ENCODE results near the gene NLRP6. TPM values are rescaled to one million over a fixed set of nuclear protein-coding genes. Genes with fewer than 3 reads are reported as not detected.

The NLRP6 gene
- total and polyA plus RNA-seq, 2 donors from 2014 or later = 0.32 to 1.6 TPM

- Histone ChIP-seq H3K27me3 (ENCODE audit: control insufficient read depth, insufficient read depth, low read length) (no peaks in the 10 kb centered on the region), H3K27ac (ENCODE audit: low read depth in 2 of 2, low read length in 2 of 2) (no peak overlapping the region), H3K36me3 (ENCODE audit: control insufficient read depth in 2 of 3, insufficient read depth in 3 of 3, low read length in 3 of 3) (no peaks in the 10 kb centered on the region), H3K9me3 (ENCODE audit: control insufficient read depth in 2 of 3, insufficient read depth in 1 of 3, low read length in 3 of 3) (no peaks in the 10 kb centered on the region), H3K4me1 (ENCODE audit: control insufficient read depth in 2 of 3, insufficient read depth in 2 of 3, low read depth in 1 of 3, low read length in 3 of 3) (peaks cover 0 to 19% (median 12%) of the 10 kb centered on the region in 3 donors), H3K4me3 (ENCODE audit: low read length in 3 of 3) (peak overlapping the region; percentile 91 to 97 (median 93)), H3K9ac (ENCODE audit: low read length in 3 of 3) (peak overlapping the region; percentile 15 to 91 (median 54))
- intact Hi-C loops (cut with DNase I) = no loop called here
- no peak for DNase-seq
- no peak for TF ChIP-seq CTCF (IDR thresholded peaks at IDR 0.05; ENCODE audit: borderline replicate concordance, extremely low read depth, insufficient read depth)
- FAIRE-seq = no peak
Measured at GRCh38 chr11:235180-235579, 43.0 kb upstream of the NLRP6 start.

DNA sequence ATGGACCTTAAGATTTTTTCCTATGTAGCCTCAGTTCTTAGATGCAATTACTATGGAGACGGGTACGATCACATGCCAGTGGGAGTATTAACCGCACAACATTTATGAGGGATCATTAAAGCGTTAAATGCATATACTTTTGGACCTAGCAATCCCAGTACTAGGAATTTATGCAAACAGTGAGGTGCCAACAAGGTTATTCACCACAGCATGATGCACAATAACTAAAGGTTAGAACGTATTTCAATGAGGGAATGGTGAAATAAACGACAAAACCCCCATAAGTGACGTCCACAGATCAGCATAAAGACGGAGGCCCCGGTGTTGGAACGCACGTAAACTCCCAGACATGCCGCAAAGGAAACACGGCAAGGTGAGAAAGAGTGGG lies 42.6 kb upstream of the NLRP6 start:
- Histone ChIP-seq H3K27ac (ENCODE audit: low read depth in 2 of 2, low read length in 2 of 2) (peak overlapping the region; percentile 49 to 64), H3K27me3 (ENCODE audit: control insufficient read depth, insufficient read depth, low read length) (no peaks in the 10 kb centered on the region), H3K9ac (ENCODE audit: low read length in 3 of 3) (peak overlapping the region; percentile 54 to 91 (median 66)), H3K9me3 (ENCODE audit: control insufficient read depth in 2 of 3, insufficient read depth in 1 of 3, low read length in 3 of 3) (no peaks in the 10 kb centered on the region), H3K4me3 (ENCODE audit: low read length in 3 of 3) (peak overlapping the region; percentile 91 to 97 (median 93)), H3K4me1 (ENCODE audit: control insufficient read depth in 2 of 3, insufficient read depth in 2 of 3, low read depth in 1 of 3, low read length in 3 of 3) (peaks cover 0 to 19% (median 12%) of the 10 kb centered on the region in 3 donors), H3K36me3 (ENCODE audit: control insufficient read depth in 2 of 3, insufficient read depth in 3 of 3, low read length in 3 of 3) (no peaks in the 10 kb centered on the region)
- FAIRE-seq (no peak), DNase-seq (no peak)
- no peak for TF ChIP-seq CTCF (IDR thresholded peaks at IDR 0.05; ENCODE audit: borderline replicate concordance, extremely low read depth, insufficient read depth)
- intact Hi-C loops (cut with DNase I) = no loop called here

DNA sequence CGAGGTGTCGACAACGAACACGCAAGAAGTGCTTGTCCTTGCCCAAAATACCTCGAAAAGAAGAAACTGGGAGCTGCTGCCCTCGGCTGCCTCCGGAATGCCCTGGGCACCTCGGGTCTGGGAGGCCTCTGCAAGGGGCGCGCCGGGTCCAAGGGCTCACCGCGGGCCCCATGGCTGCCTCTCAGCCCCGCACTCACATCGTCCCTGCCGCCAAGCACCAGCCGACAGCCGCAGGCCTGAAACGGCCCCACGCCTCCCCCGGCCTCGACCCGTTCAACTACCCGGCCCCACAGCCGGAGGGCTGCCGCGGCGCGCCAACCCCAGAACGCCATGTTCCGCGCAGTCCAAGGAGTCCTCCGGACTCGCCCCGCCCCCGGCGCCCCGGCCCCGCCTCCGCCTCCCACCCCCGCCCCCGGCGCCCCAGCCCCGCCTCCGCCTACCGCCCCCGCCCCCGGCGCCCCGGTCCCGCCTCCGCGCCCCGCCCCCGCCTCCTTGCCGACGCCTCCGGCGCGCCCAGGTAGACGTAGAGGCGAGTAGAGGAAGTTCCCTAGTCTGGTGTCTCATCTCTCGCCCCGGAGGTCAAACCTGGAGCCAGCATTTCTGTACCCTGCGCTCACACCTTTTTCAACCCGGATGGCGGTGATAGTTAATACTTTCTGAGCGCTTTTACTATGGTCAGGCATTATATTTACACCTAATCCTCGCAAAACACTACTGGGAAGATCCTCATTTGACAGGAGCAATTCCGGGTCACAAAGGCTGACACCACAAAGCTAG lies 42.0 kb upstream of the NLRP6 start, which contains the start of gene SIRT3:
Gene SIRT3, minus strand, starts transcription at position 346 of the 777 bp plus-strand sequence. Its CDS starts 14 bp downstream, at position 332.
- Histone ChIP-seq H3K4me1 (ENCODE audit: control insufficient read depth in 2 of 3, insufficient read depth in 2 of 3, low read depth in 1 of 3, low read length in 3 of 3) (peaks cover 0 to 19% (median 12%) of the 10 kb centered on the region in 3 donors), H3K36me3 (ENCODE audit: control insufficient read depth in 2 of 3, insufficient read depth in 3 of 3, low read length in 3 of 3) (no peaks in the 10 kb centered on the region), H3K27ac (ENCODE audit: low read depth in 2 of 2, low read length in 2 of 2) (peak within 1 kb of the TSS; percentile 90 to 98), H3K9ac (ENCODE audit: low read length in 3 of 3) (peak within 1 kb of the TSS; percentile 71 to 97 (median 93)), H3K4me3 (ENCODE audit: low read length in 3 of 3) (peak within 1 kb of the TSS; percentile 97 to 99 (median 97)), H3K9me3 (ENCODE audit: control insufficient read depth in 2 of 3, insufficient read depth in 1 of 3, low read length in 3 of 3) (no peaks in the 10 kb centered on the region), H3K27me3 (ENCODE audit: control insufficient read depth, insufficient read depth, low read length) (no peaks in the 10 kb centered on the region)
- no peak for TF ChIP-seq CTCF (IDR thresholded peaks at IDR 0.05; ENCODE audit: borderline replicate concordance, extremely low read depth, insufficient read depth)
- FAIRE-seq (no peak), DNase-seq (peak; percentile 91 to 94 (median 93))
- intact Hi-C loops (cut with DNase I) = no loop called here

Data from kidney (tissue), 14 donors.